ENCODE measurements around the gene FAAP20.

DNA sequence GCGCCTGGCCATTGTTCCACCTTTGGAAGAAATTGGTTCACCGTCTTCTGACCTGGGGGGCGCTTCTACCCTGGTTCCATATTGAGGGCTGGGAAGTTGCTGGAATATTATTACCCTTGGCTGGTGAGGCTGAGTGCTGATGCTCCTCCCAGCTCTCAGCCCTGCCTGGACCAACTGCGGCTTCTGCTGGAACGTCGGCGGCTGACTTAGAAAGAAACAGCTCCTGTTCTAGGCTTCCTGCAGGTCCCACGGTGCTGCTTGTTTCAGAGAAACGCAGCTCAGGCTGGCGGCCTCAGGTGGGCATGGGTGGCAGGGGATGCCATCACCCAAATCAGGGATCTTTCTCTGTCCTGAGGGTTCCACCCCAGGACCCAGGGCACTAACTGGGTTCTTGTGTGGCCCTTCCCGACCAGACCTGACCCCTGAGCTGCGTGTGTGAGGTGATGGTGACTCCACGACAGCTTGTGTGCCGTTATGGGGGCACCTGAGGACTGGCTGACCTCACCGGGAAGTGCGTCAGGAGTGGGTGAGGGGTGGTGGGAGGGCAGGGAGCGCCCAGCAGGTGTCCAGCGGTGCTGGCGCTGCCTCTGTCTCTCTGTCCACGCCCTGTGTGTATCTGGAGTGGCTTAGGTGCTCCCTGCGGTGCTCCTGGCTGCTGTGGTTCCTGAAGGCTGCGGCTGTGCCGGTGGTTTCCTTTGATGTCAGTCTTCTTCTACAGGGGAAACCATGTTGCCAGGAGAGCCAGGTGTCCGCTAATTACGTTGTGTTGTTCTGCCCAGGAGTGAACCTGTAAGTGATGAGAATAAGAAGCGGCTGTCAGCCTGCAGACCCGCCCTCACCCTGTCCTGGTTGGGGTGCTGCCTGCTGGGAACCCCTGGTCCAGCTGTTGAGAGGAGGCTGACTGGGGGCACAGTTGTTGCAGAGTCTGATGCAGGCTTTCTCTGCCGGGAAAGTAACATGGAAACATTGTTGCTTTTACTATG lies 42.4 kb upstream of the FAAP20 start:
- TF ChIP-seq, protein P1, sequence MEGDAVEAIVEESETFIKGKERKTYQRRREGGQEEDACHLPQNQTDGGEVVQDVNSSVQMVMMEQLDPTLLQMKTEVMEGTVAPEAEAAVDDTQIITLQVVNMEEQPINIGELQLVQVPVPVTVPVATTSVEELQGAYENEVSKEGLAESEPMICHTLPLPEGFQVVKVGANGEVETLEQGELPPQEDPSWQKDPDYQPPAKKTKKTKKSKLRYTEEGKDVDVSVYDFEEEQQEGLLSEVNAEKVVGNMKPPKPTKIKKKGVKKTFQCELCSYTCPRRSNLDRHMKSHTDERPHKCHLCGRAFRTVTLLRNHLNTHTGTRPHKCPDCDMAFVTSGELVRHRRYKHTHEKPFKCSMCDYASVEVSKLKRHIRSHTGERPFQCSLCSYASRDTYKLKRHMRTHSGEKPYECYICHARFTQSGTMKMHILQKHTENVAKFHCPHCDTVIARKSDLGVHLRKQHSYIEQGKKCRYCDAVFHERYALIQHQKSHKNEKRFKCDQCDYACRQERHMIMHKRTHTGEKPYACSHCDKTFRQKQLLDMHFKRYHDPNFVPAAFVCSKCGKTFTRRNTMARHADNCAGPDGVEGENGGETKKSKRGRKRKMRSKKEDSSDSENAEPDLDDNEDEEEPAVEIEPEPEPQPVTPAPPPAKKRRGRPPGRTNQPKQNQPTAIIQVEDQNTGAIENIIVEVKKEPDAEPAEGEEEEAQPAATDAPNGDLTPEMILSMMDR (IDR thresholded peaks at IDR 0.05): no peak
- TF ChIP-seq EP300 (IDR thresholded peaks at IDR 0.05): no peak

Measured in sigmoid colon (tissue), 4 donors.